Left ventricle myocardium inferior (tissue), 1 donor: Measurements from ENCODE around the gene ADCY7. TPM values are rescaled to one million over a fixed set of nuclear protein-coding genes. Genes with fewer than 3 reads are reported as not detected.

Source experiments
- DNase-seq: peaks from one replicate; pipeline ENCODE4 v3.0.0-alpha.2; 2020
- H3K27ac ChIP-seq: fragments of 200-600 bp; replicated peaks from 2 replicates; pipeline ENCODE4 v1.8.0; 2021
- H3K27me3 ChIP-seq: fragments of 200-600 bp; 2 replicates; pipeline ENCODE4 v1.8.0; 2021; ENCODE audit warnings: low read depth
- H3K36me3 ChIP-seq: fragments of 200-600 bp; 2 replicates; pipeline ENCODE4 v1.8.0; 2021
- H3K4me1 ChIP-seq: fragments of 200-600 bp; 2 replicates; pipeline ENCODE4 v1.8.0; 2021
- H3K4me3 ChIP-seq: fragments of 200-600 bp; 2 replicates; pipeline ENCODE4 v1.8.0; 2021; ENCODE audit warnings: mild to moderate bottlenecking, moderate library complexity
- H3K9me3 ChIP-seq: fragments of 200-600 bp; replicated peaks from 2 replicates; pipeline ENCODE4 v1.8.0; 2021
- intact Hi-C: fragments of 100-400 bp; cut with micrococcal nuclease; formaldehyde crosslinking; loops from one replicate; pipeline ENCODE4 v1.11.0; 2022
- total RNA-seq: library from RNA; stranded (reverse); fragmentation: NEBNext Ultra II Directional; extraction: Animal tissue kit (Norgen Biotek cat#: 25700); gene quantifications from one replicate; pipeline ENCODE4 v1.2.1, GENCODE V29; 2021
- TF ChIP-seq, protein P1 (sequence below): fragments of 200-600 bp; IDR thresholded peaks from 2 replicates; pipeline ENCODE4 v1.8.0; 2021; ENCODE audit warnings: antibody characterized with exemption, mild to moderate bottlenecking, borderline replicate concordance
- donor health status: DM: no; HTN: yes; CAD: no; lungs with severe emphysema.

ADCY7 gene
- total RNA-seq, 1 donor from 2014 or later = 9.7 TPM

DNA sequence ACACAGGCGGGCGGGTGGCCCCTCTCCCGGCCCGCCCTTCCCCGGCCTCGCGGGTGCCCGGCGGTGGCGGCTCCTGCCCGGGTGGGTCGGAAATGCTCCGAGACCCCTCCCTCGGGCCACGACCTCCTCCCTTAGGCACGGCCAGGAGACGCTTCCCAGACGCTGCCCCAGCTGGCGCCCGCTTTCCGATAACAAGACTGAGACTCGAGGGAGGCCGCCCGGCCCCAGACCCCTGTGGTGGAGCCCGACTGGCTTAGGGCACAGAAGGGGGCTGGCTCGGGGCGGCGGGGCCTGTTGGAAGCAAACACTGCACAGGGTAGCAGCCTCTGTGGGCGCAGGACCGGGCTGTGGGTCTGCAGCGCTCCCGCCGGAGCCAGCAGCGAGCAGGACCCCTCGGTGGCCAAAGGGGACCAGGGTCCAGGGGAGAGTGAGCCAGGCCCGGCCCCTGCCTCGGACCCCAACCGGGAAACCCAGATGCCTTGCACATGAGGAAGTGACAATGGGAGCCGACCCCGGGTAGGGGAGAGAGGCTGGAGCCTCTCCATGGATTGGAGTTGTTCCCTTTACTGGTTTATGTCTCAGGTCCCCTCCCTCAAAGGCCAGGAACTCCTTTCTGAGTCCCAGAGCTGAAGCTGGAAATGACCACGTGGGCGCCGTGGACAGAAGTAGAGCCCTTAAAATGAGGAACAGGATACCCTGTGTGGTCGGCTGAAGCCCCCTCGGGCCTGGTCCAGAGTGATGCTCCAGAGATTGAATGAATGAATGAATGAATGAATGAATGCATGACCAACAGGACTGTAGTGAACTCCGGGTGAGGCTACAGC is 19.8 kb upstream of the ADCY7 start:
- Histone ChIP-seq H3K4me3 (peak overlapping the region; percentile 69), H3K9me3 (no peaks in the 10 kb centered on the region), H3K27me3 (peaks cover 53% of the 10 kb centered on the region), H3K27ac (peak overlapping the region; percentile 25), H3K4me1 (peaks cover 20% of the 10 kb centered on the region), H3K36me3 (no peaks in the 10 kb centered on the region)
- intact Hi-C loops = no loop called here
- TF ChIP-seq, protein P1, sequence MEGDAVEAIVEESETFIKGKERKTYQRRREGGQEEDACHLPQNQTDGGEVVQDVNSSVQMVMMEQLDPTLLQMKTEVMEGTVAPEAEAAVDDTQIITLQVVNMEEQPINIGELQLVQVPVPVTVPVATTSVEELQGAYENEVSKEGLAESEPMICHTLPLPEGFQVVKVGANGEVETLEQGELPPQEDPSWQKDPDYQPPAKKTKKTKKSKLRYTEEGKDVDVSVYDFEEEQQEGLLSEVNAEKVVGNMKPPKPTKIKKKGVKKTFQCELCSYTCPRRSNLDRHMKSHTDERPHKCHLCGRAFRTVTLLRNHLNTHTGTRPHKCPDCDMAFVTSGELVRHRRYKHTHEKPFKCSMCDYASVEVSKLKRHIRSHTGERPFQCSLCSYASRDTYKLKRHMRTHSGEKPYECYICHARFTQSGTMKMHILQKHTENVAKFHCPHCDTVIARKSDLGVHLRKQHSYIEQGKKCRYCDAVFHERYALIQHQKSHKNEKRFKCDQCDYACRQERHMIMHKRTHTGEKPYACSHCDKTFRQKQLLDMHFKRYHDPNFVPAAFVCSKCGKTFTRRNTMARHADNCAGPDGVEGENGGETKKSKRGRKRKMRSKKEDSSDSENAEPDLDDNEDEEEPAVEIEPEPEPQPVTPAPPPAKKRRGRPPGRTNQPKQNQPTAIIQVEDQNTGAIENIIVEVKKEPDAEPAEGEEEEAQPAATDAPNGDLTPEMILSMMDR = no peak
- no peak for DNase-seq

DNA sequence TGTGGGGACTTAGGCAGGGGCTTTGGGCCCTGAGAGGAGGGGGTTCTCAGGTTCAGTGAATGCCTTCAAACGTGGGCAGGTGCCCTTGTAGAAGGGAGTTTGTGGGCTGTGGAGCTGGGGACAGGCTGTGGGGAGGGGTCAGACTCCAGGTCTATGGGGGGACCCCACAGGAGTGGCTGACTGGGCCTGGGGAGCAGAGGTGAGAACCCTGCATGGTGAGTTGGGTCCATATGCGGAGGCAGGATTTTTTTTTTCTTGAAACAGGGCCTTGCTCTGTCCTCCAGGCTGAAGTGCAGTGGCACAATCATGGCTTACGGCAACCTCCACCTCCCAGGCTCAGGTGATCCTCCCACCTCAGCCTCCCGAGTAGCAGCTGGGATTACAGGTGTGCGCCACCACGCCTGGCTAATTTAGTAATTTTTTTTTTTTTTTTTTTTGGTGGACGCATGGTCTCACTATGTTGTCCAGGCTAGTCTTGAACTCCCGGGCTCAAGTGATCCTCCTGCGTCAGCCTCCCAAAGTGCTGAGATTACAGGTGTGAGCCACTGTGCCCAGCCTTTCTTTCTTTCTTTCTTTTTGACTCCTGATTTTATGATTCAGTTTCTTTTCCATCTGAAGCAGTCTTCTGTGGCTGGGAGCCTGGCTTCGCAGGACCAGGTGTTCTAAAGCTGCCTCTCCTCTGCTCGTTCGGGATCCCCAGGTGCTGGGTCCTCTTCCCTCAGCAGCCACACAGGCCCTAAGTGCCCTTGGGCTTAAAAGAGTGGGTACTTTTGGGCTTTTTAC is 19.0 kb upstream of the ADCY7 start:
- H3K36me3 ChIP-seq = no peaks in the 10 kb centered on the region
- TF ChIP-seq, protein P1 = no peak
- H3K27me3 ChIP-seq = peaks cover 45% of the 10 kb centered on the region
- H3K4me1 ChIP-seq = peaks cover 20% of the 10 kb centered on the region
- intact Hi-C loops = no loop called here
- no peak overlapping the region for H3K27ac ChIP-seq
- no peak for DNase-seq
- H3K9me3 ChIP-seq = no peaks in the 10 kb centered on the region
- peak overlapping the region; percentile 69 for H3K4me3 ChIP-seq

DNA sequence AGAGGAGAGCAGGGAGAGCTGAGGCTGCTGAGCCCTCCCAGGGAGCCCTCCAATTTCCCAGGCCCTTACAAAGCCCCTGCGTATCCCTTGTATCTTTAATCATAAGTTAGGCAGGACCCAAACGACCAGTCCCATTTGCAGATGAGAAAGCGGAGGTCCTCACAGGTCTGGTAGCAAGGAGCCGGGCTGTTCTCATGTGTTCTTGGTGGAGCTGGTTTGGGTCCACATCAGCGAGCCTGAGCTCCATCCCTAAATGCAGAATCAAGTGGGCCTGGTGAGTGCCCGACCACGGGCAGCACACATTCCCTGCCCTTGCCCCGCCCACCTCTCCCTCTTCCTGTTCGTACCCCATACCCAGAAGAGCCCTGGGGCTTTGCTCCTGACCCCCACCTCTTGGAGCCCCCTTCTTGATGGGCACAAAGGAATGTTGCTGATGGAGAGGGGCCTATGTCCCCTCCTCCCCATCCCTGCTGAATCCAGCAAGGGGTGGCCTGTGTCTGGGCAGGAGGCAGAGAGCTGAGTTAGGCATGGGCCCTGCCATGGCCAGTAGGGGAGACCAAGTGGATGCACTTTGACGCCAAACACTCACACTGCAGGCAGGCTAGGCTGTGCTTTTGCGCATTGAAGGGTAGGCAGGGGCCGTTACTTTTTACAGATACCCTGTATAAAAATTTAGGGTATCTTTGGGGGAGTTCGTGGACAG is 18.3 kb upstream of the ADCY7 start:
- Histone ChIP-seq H3K9me3 (no peaks in the 10 kb centered on the region), H3K36me3 (no peaks in the 10 kb centered on the region), H3K4me1 (peaks cover 20% of the 10 kb centered on the region), H3K27ac (no peak overlapping the region), H3K27me3 (peaks cover 39% of the 10 kb centered on the region), H3K4me3 (no peak overlapping the region)
- TF ChIP-seq, protein P1 = no peak
- intact Hi-C loops = no loop called here
- DNase-seq = no peak

DNA sequence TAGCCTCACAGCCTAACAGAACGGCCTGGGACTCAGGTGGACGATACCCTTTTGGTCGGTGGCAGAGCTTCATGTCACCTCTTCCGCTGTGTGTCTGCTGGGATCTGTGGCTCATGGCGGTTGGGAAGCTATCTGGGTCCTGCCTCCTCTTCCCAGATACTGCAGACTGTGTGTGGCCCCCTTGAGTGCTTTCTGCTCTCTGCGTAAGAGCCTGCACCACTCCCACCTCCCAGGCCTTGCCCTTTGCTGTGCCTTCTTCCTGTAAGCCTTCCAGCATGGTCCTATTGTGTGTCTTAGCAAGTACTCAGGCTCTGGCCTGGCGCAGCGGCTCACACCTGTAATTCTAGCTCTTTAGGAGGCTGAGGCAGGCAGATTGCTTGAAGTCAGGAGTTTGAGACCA is 17.5 kb upstream of the ADCY7 start:
- TF ChIP-seq, protein P1 = no peak
- no peak overlapping the region for H3K4me3 ChIP-seq
- peaks cover 20% of the 10 kb centered on the region for H3K4me1 ChIP-seq
- H3K9me3 ChIP-seq = no peaks in the 10 kb centered on the region
- H3K36me3 ChIP-seq = no peaks in the 10 kb centered on the region
- H3K27me3 ChIP-seq = peaks cover 31% of the 10 kb centered on the region
- DNase-seq = no peak
- intact Hi-C loops = no loop called here
- no peak overlapping the region for H3K27ac ChIP-seq

DNA sequence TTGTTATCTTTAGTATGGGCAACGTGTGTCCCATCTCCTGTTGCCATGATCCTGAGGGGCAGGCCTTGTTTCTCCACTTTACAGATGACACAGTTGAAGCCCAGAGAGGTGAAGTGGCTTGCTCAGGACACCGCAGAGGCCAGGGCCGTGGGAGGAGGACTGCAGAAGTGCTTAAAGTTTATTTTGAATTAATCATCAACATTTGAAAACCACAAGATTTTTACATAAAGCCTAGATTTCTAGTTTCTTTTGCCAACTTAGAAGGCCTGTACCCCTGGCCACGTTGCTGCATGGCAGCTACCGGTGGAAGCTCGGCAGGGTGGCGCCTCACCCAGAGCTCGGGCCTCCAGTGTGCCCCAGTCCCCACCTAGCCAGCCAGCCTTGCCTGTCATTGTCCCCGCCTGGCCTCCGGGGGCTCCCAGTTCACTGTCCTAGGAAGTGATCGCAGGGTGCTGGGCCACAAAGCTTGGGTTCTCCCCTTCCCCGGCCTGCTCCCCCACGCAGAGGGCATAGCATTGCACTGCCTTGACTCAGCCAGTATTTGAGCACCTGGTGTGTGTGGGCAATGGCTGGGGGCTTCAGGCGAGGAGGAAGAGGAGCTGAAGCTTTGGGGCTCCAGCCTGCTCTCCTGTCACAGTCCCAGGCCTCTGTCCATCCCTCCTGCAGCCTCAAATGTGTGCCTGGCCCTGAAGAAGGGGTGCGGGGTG is 14.8 kb upstream of the ADCY7 start:
- Histone ChIP-seq H3K27ac (no peak overlapping the region), H3K4me1 (peaks cover 2% of the 10 kb centered on the region), H3K36me3 (no peaks in the 10 kb centered on the region), H3K4me3 (no peak overlapping the region), H3K27me3 (peaks cover 20% of the 10 kb centered on the region), H3K9me3 (peaks cover 7% of the 10 kb centered on the region)
- TF ChIP-seq, protein P1 = no peak
- intact Hi-C loops = no loop called here
- no peak for DNase-seq
